HPDE6-E6E7 (cell line): Measurements from ENCODE around the gene ZNF44.

Experiments
- DNase-seq: peaks from one replicate; pipeline ENCODE4 v3.0.0; 2011; ENCODE audit warnings: missing footprints; ENCODE audit errors: extremely low spot score

Gene ZNF44

GRCh38 chr19:12261554-12261953, 33.1 kb downstream of the ZNF44 start:
- DNase-seq = no peak

GRCh38 chr19:12260861-12261260, 33.8 kb downstream of the ZNF44 start:
- DNase-seq = no peak

- no peak for DNase-seq
Measured at GRCh38 chr19:12260236-12260635, 34.4 kb downstream of the ZNF44 start.

- DNase-seq = no peak
Measured at GRCh38 chr19:12255372-12255771, 39.3 kb downstream of the ZNF44 start.

- DNase-seq = no peak
Measured at GRCh38 chr19:12247644-12248222, 47.0 kb downstream of the ZNF44 start.

GRCh38 chr19:12244370-12244769, 50.3 kb downstream of the ZNF44 start:
- no peak for DNase-seq

GRCh38 chr19:12237143-12237839, 57.4 kb downstream of the ZNF44 start:
- no peak for DNase-seq

- no peak for DNase-seq
Measured at GRCh38 chr19:12232961-12233360, 61.7 kb downstream of the ZNF44 start.

- DNase-seq = no peak
Measured at GRCh38 chr19:12230751-12231733, 63.6 kb downstream of the ZNF44 start.

- no peak for DNase-seq
Measured at GRCh38 chr19:12229990-12230389, 64.7 kb downstream of the ZNF44 start.

- DNase-seq = no peak
Measured at GRCh38 chr19:12224676-12225075, 70.0 kb downstream of the ZNF44 start.

GRCh38 chr19:12222980-12223630, 71.6 kb downstream of the ZNF44 start:
- no peak for DNase-seq
